ENCODE results near the gene NOTCH2.

- TF ChIP-seq CTCF (IDR thresholded peaks at IDR 0.05) (no peak), POLR2A (IDR thresholded peaks at IDR 0.05) (no peak)
These were observed 166.6 kb downstream of the NOTCH2 start for GRCh38 chr1:119902775-119903442.

All from ovary (tissue), 3 donors.